Eye (tissue), 1 donor: Measurements from ENCODE around the gene LSP1.
A peak's percentile ranks its signal among the peaks of the same experiment; 100 is the strongest.

ENCODE experiments used
- DNase-seq: peaks from one replicate; pipeline ENCODE4 v3.0.0-alpha.2; 2015

LSP1 gene

GRCh38 chr11:1890856-1891830 is 38.3 kb downstream of the LSP1 start:
- no peak for DNase-seq

DNA sequence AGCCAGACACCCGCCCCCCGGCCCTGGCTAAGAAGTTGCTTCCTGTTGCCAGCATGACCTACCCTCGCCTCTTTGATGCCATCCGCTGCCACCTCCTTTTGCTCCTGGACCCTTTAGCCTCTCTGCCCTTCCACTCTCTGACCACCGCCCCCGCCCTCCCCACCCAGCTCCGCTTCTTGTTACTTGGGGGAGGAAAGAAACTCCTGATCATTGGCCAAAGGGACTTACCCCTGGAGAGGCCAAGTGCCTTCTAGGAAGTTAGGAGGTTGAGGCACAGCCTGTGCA is 38.9 kb downstream of the LSP1 start, which contains the start of gene PRR33:
Gene PRR33, minus strand, starts transcription at position 65 of the 285 bp plus-strand sequence. CDS start 1,311 bp downstream, outside the sequence.
- no peak for DNase-seq

DNA sequence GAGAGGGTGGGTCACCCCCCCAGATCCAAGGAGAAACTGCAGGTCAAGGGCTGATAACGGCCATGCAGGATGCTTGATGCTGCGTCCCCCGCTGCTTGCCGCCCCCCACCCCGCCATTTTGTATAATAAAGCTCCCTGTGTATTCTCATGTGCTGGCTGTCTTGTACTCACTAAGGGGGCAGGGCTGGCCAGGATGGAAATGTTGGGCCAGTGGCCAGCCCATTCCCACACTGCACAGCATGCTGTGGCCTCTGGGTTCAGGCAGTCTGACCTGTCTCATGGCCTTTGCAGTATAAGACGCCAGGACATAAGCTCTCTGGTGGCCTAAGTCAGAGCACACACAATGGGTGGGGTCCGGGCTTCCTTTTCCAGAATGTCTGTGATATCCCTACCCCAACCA is 39.2 kb downstream of the LSP1 start:
- no peak for DNase-seq

GRCh38 chr11:1892558-1892957 is 39.7 kb downstream of the LSP1 start:
- DNase-seq, result no peak

- no peak for DNase-seq
These were observed 40.9 kb downstream of the LSP1 start for GRCh38 chr11:1893581-1894359.

DNA sequence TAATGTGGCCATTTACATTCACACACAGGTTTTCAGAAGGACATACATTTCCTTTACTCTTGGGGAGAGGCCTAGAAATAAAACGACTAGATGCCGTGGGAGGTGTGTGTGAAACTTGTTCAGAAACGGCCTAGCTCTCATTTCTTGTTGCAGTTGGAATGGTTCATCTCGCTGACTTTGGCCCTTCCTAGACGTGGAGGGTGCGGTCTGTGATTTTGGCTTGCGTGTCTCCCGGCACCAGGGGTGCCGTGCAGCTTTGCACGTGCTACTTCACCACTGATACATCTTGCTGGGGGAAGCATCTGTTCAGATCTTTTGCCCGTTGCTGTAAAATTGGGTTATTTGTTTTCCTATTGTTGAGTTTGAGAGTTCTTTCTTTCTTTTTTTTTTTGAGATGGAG is 41.9 kb downstream of the LSP1 start:
- no peak for DNase-seq

DNA sequence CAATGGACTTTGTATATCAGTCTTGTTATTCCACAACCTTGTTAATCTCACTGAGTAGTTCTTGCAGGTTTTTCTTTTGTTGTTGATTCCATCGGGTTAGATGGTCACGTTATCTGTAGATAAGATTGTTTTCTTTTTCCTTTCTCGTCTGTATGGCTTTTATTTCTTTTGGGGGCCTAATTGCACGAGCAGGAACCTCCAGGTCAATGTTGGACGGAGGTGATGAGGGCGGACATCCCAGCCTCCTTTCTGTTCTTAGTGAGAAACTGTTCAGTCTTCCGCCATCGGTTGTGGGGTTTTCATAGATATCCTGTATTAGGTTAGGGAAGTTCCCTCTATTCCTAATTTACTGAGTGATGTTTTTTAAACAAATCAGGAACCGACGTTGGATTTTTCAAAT is 43.6 kb downstream of the LSP1 start:
- DNase-seq, result no peak

DNA sequence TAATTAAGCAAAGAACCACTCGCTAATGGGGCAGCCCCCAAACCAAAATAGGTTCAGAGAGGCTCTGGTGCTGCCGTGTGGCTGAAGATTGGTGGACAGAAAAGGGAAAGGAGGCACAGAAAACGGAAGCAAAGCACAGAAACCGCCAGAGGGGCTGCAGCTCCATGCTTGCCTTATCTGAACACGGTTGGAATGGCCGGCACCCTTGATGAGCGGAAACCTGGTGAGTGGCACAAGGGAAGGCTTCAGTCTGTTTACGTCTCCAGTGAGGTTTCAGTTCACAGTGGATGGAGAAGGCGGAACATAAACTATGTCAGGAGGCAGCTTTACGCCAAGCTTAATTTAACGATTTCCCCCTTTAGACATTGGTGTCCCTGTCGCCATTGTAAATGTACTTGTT is 44.0 kb downstream of the LSP1 start:
- no peak for DNase-seq

DNA sequence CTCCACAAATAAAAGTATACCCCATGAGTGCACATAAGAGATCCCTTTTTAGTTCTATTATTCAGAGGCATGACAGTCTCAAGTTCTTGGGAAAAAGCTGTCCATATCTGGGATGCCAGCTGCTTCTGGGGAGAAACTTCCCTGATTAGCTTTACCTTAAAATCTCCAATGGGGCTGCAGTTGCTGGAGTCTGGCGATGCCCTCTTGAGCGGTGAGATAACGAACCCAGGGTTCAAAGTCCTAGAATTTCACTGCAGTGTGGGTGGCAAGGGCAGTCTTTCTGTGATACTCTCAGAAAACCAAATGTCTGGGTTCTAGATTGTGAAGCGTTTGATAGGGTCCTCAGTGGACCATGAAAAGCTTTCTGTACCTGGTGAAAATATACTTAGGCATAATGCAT is 46.2 kb downstream of the LSP1 start:
- DNase-seq, result no peak

DNA sequence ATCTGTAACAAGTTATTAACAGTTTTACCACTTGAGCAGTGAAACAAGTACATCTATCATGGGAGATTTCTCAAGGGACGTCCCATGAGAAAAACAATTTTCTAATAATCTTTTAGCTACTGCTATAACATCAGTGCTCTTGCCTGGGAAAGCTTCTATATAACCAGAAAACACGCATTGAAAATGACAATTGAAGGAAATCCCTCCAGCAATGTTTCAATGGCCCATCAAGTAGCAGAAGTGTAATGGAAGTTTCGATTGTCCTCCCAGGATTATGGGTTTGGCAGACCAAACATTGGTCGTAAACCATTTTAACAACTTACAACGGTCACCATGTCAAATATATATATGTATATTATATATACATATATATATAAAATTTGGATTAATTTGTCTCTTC is 46.8 kb downstream of the LSP1 start:
- no peak for DNase-seq

GRCh38 chr11:1906181-1906580 is 53.3 kb downstream of the LSP1 start:
- no peak for DNase-seq

- DNase-seq, result no peak
These were observed 53.9 kb downstream of the LSP1 start for GRCh38 chr11:1906611-1907423.

- peak; percentile 78 for DNase-seq
These were observed 55.7 kb downstream of the LSP1 start for GRCh38 chr11:1908618-1909017.

DNA sequence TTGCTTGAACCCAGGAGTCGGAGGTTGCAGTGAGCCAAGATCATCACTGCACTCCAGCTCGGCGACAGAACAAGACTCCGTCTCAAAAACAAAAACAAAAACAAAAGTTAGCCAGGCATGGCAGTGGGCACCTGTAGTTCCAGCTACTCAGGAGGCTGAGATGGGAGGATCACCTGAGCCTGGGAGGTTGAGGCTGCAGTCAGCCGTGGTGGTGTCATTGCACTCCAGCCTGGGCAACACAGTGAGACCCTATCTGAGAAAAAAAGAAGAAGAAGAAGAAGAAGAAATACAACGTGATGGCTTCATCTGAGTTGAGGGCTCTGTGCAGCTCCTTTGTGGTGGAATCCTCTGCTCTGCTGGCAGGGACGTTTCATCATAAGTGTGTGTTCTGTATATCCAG is 56.6 kb downstream of the LSP1 start:
- no peak for DNase-seq

- no peak for DNase-seq
These were observed 59.5 kb downstream of the LSP1 start for GRCh38 chr11:1912289-1912878.

DNA sequence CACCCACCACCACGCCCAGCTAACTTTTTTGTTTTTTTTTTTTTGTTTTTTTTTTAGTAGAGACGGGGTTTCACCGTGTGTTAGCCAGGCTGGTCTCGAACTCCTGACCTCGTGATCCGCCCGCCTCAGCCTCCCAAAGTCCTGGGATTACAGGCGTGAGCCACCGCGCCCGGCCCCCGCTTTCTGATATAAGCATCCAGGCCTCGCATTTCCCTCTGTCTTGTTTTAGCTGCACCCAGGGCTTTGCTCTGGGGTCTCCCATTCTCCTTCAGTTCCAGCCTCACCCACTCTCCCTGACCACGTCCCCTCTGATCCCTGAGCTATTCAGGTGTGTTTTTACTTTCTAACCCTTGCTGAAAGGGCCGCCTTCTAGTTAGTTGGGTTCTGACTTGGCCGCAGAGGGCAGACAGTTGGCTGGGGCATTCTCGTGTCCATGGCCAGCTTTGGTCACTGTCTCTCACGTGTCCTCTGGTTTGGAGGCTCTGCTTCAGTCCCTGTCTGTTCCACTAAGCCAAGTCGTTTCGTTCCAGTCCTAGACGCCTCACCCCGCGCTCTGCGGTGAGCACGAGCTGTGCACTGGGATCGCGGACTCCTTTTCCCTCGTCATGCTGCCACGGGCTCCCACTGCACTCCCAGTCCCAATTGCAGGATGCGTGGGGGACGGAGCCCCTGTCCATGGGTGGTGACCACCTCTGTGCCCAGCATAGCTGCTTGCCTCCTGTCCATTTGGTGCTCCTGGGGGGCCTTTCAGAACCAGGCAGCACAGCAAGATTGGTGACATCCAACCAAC is 60.6 kb downstream of the LSP1 start:
- no peak for DNase-seq

- DNase-seq, result no peak
These were observed 62.9 kb downstream of the LSP1 start for GRCh38 chr11:1915795-1916131.

GRCh38 chr11:1916132-1916985 is 63.5 kb downstream of the LSP1 start:
- no peak for DNase-seq

DNA sequence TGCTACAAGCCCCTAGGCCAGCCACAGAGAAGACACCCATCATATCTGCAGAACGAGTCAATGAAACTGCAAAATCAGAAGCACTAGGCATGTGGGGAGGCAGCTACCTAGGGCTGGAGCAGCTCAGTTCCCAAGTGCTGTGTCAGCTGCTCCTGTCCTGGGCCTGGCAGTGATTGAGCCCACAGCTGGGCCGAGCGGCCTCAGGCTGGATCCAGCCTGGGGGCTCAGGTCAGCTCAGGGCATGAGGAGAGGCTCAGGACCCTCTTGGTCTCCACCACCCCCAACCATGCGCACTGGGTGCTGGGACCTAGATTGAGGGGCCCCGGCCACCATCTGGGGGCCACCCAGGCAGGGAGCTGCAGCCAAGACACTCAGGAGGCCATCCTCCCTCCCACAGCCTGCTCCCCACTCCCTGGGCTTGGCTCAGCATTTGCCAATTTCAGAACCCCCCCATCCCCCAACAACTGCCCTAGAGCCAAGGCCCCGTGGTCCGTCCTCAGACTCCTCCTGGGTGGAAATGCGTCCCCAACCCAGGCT is 64.2 kb downstream of the LSP1 start:
- DNase-seq, result no peak

DNA sequence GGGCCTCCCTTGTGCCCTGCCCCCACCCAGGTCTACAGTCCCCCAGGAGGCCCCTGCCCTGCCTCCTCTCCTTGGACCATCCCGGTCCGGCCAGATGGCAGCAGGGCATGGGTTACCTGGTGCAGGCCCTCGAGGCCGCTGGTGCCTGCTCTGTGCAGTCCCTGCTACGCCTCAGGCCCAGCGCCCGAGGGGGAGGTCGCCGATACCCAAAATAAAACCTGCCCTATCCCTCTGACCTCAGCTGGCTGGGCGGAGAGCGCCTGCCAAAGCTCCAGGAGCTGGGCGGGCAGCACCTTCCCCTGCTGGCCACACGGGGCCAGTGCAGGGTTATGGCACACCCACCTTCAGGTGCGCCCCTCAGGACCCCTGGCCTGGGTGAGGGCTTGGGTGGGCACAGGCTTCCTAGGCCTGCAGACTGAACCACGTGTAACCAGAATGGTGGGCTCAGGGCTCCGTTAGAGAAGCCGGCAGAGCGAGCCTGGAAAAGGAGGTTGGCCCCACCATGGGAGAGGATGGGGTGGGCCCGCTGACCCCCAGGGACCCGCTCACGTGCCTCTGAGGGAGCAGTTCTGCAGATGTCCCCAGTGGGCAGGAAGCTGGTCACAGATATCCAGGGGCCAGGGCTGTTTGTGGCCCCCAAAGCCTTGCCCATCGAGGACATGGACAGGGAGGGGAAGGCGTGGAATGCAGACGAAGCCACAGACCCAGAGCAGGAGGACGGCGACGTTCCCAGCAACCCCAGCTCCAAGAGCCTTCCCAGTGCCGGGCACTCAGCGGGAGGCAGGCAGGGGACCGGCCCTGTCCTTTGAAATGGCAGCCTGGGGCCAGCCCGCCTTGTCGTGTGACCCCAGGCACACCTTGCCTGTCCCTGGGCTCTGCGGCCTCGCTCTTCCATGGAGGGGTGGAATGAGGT is 64.9 kb downstream of the LSP1 start:
- no peak for DNase-seq
